ENCODE data around the gene TRIM9.

DNA sequence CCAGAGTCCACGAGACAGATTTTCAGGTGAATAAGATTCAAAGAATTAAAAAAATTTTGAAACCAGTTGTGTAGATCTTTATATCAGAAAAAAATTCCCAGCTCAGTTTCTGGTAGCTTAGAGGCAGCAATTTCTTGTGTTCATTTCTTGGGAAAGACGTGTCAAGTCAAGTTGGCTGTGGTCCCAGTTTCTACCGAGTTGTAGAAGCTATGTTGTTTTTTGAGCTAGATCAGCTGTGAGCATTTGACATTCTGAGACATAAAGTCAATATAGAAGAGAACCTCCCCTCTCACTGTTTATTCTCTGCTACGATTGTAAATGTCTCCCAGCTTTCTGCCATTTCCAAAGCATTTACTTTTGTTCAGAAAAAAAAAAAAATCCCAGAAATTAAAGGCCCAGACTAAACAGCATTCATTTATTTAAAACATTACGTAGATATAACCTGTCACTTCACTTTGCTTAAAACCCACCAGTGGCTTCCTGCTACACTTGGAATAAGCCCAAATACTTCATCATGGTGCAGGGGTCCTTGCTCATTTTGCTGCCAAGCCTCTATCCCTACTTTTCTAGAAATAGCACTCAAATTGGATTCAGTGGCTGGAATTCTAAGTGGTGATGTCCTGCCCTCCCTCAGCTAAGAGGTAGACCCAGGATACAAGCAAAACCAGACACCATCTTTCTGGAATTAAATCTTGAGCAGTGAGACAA, 130.1 kb downstream of the TRIM9 start:
- TF ChIP-seq POLR2A (IDR thresholded peaks at IDR 0.05): no peak
- TF ChIP-seq, protein P1, sequence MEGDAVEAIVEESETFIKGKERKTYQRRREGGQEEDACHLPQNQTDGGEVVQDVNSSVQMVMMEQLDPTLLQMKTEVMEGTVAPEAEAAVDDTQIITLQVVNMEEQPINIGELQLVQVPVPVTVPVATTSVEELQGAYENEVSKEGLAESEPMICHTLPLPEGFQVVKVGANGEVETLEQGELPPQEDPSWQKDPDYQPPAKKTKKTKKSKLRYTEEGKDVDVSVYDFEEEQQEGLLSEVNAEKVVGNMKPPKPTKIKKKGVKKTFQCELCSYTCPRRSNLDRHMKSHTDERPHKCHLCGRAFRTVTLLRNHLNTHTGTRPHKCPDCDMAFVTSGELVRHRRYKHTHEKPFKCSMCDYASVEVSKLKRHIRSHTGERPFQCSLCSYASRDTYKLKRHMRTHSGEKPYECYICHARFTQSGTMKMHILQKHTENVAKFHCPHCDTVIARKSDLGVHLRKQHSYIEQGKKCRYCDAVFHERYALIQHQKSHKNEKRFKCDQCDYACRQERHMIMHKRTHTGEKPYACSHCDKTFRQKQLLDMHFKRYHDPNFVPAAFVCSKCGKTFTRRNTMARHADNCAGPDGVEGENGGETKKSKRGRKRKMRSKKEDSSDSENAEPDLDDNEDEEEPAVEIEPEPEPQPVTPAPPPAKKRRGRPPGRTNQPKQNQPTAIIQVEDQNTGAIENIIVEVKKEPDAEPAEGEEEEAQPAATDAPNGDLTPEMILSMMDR (IDR thresholded peaks at IDR 0.05): no peak

Data from thyroid gland (tissue), 4 donors.